Endothelial cell of umbilical vein (primary cell): ENCODE results near the gene NRG3. TPM values are rescaled to one million over a fixed set of nuclear protein-coding genes. Genes with fewer than 3 reads are reported as not detected.

Experiments used
- BruUV-seq: library from RNA; stranded (reverse); fragments of 400-500 nt; replicated peaks from 2 replicates; lab custom pipeline; 2021; lab: Mats Ljungman, UMichigan
- CTCF ChIA-PET: fragments of 300-600, 350-600 bp; sonication (Branson Sonifier 250); formaldehyde crosslinking; loops from one replicate; lab custom pipeline; 2021; ENCODE audit warnings: antibody characterized with exemption, inconsistent platforms; lab: Charles Lee
- POLR2A ChIA-PET: fragments of 300-600, 350-600 bp; sonication (Branson Sonifier 250); formaldehyde crosslinking; loops from one replicate; lab custom pipeline; 2021; ENCODE audit warnings: antibody characterized with exemption, inconsistent platforms; lab: Charles Lee
- DNase-seq: peaks from one replicate; pipeline ENCODE4 v3.0.0-alpha.2; 2011; ENCODE audit warnings: low read depth, low spot score
- FAIRE-seq: peaks from 2 replicates; lab custom pipeline; 2011; peaks lifted over from hg19 to GRCh38; lab: Jason Lieb, UNC
- H2AFZ ChIP-seq: 2 replicates; pipeline ENCODE4 v1.6.0; 2012; ENCODE audit warnings: low read depth, low read length, control low read depth, inconsistent platforms
- H3K27ac ChIP-seq: 2 replicates; pipeline ENCODE4 v1.5.1; 2011; ENCODE audit warnings: low read depth, mild to moderate bottlenecking, control low read depth, low read length, moderate library complexity; ENCODE audit not compliant: insufficient read depth
- H3K27me3 ChIP-seq, 2 experiments: 2 replicates each; pipeline versions ENCODE4 v1.6.0 to v1.6.1; 2011; ENCODE audit warnings: low read length in 2 of 2, mixed read lengths in 1 of 2; ENCODE audit not compliant: control insufficient read depth in 2 of 2, insufficient read depth in 2 of 2
- H3K36me3 ChIP-seq, 2 experiments: 2 replicates in 1 of 2; 3 replicates in 1 of 2; pipeline ENCODE4 v1.5.1; 2011; ENCODE audit warnings: low read length in 2 of 2, mild to moderate bottlenecking in 1 of 2, moderate library complexity in 1 of 2; ENCODE audit not compliant: control insufficient read depth in 2 of 2, insufficient read depth in 2 of 2; ENCODE audit errors: extremely low read depth in 1 of 2
- H3K4me1 ChIP-seq: 3 replicates; pipeline ENCODE4 v1.5.1; 2011; ENCODE audit warnings: mild to moderate bottlenecking, low read length; ENCODE audit not compliant: control insufficient read depth, insufficient read depth; ENCODE audit errors: extremely low read depth
- H3K4me2 ChIP-seq: 2 replicates; pipeline ENCODE4 v1.6.1; 2011; ENCODE audit warnings: low read length, control low read depth, mixed read lengths; ENCODE audit not compliant: insufficient read depth
- H3K4me3 ChIP-seq, 3 experiments: fragments of 200-600 bp in 1 of 3; sonication (generic), shearing (Covaris generic) in 1 of 3; replicated peaks in 1 of 3; 2 replicates each; pipeline ENCODE4 v1.5.1; 2011 to 2016; ENCODE audit warnings: control low read depth in 3 of 3, low read length in 3 of 3, mild to moderate bottlenecking in 2 of 3, inconsistent platforms in 1 of 3, low read depth in 1 of 3, moderate library complexity in 1 of 3; ENCODE audit not compliant: insufficient read depth in 1 of 3
- H3K79me2 ChIP-seq: 2 replicates; pipeline ENCODE4 v1.6.0; 2012; ENCODE audit warnings: low read length, inconsistent platforms; ENCODE audit not compliant: control insufficient read depth, insufficient read depth
- H3K9ac ChIP-seq: replicated peaks from 2 replicates; pipeline ENCODE3; 2011; ENCODE audit warnings: low read length, control low read depth; ENCODE audit not compliant: insufficient read depth; ENCODE audit errors: extremely low read depth
- H3K9me1 ChIP-seq: replicated peaks from 3 replicates; pipeline ENCODE4 v1.6.0; 2011; ENCODE audit warnings: mild to moderate bottlenecking, low read length; ENCODE audit not compliant: control insufficient read depth, insufficient read depth; ENCODE audit errors: extremely low read depth
- H3K9me3 ChIP-seq: replicated peaks from 2 replicates; pipeline ENCODE4 v1.5.1; 2012; ENCODE audit warnings: low read length, inconsistent platforms; ENCODE audit not compliant: control insufficient read depth, insufficient read depth
- H4K20me1 ChIP-seq: replicated peaks from 2 replicates; pipeline ENCODE3; 2011; ENCODE audit warnings: mild to moderate bottlenecking, low read length; ENCODE audit not compliant: control insufficient read depth, insufficient read depth; ENCODE audit errors: extremely low read depth
- EZH2 ChIP-seq: IDR thresholded peaks from 2 replicates; pipeline ENCODE4 v1.6.1; 2012; ENCODE audit warnings: borderline replicate concordance, low read depth, mild to moderate bottlenecking, moderate library complexity, low read length, inconsistent platforms; ENCODE audit not compliant: severe bottlenecking
- FOS ChIP-seq: IDR thresholded peaks from 2 replicates; pipeline ENCODE4 v1.6.1; 2011; ENCODE audit warnings: mild to moderate bottlenecking, low read length, moderate library complexity, borderline replicate concordance; ENCODE audit not compliant: insufficient read depth
- GATA2 ChIP-seq: IDR thresholded peaks from 2 replicates; pipeline ENCODE4 v1.7.0; 2011; ENCODE audit warnings: low read depth, mild to moderate bottlenecking, moderate library complexity, mixed read lengths, low read length; ENCODE audit not compliant: insufficient read length, insufficient read depth
- JUN ChIP-seq: IDR thresholded peaks from 2 replicates; pipeline ENCODE4 v1.6.1; 2011; ENCODE audit warnings: borderline replicate concordance, low read depth; ENCODE audit not compliant: insufficient read length, insufficient read depth
- MAX ChIP-seq: IDR thresholded peaks from 2 replicates; pipeline ENCODE4 v1.6.1; 2011; ENCODE audit not compliant: insufficient read depth, insufficient read length
- MYC ChIP-seq: IDR thresholded peaks from one replicate; pipeline ENCODE4 v1.6.1; 2011; ENCODE audit warnings: mild to moderate bottlenecking, low read depth, low read length
- POLR2A ChIP-seq: IDR thresholded peaks from 2 replicates; pipeline ENCODE4 v1.6.1; 2012; ENCODE audit warnings: low read depth, mild to moderate bottlenecking, control low read depth, low read length
- POLR2AphosphoS5 ChIP-seq: IDR thresholded peaks from 2 replicates; pipeline ENCODE4 v1.6.1; 2012; ENCODE audit warnings: low read depth, mild to moderate bottlenecking, control low read depth, low read length, moderate library complexity; ENCODE audit not compliant: insufficient read depth
- dilution Hi-C: fragments of 300-500 bp; cut with MboI; formaldehyde crosslinking; loops from one replicate; pipeline ENCODE4 v1.15.0; 2019; ENCODE audit warnings: low sequenced_read_pairs; ENCODE audit not compliant: extremely low pct_ligation_motif_present
- intact Hi-C: fragments of 100-400 bp; cut with micrococcal nuclease; formaldehyde crosslinking; loops from one replicate; pipeline ENCODE4 v1.10.0; 2022
- polyA plus RNA-seq, 4 experiments: library from polyadenylated mRNA; depleted of rRNA in 3 of 4; stranded (reverse) in 3 of 4; unstranded in 1 of 4; fragments of >200 nt; gene quantifications; 2 replicates each; pipeline versions ENCODE4 v1.2.1 to v1.2.3, GENCODE V29; 2011 to 2012; ENCODE audit warnings: missing spikeins in 1 of 4
- total RNA-seq: library from RNA; stranded (reverse); gene quantifications from 2 replicates; pipeline ENCODE4 v1.2.3, GENCODE V29; 2021
- TF ChIP-seq, protein P1 (sequence below), 2 donors: IDR thresholded peaks; 1 replicate in 1 of 2; 2 replicates in 1 of 2; pipeline ENCODE4 v1.5.1; 2011; ENCODE audit warnings: low read length in 2 of 2, mild to moderate bottlenecking in 2 of 2, moderate library complexity in 2 of 2, control low read depth in 1 of 2, inconsistent platforms in 1 of 2, low read depth in 1 of 2; ENCODE audit not compliant: insufficient read depth in 1 of 2; ENCODE audit errors: extremely low read depth in 1 of 2

Gene NRG3
- total and polyA plus RNA-seq, 2 donors (not counting 3 experiments of a cell fraction or from before 2014, with no cell fraction given) = 1.9 to 3.9 TPM

DNA sequence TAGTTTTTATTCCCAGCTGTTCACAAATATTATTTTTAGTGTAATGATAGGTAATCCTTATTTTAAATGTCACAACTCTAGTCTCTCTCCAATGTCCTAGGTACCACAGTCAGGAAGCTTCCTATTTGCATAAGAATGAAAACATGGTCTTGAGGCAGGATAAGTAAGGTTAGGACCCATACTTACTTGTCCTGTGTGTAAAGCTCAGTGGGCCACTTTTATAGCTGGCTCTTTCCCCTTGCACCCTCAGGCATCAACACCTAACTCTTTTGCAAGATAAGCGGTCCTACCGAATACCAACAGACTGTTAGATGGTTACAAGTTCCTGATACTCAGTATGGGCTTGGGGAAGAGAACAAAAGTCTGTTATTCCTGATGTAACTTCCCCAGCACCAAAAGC, 986.9 kb downstream of the NRG3 start:
- no TSS peak for BruUV-seq
- dilution Hi-C loops = no loop called here
- H3K4me1 ChIP-seq = no peaks in the 10 kb centered on the region

GRCh38 chr10:82865366-82865765, 990.4 kb downstream of the NRG3 start:
- Histone ChIP-seq H3K9me1 (no peaks in the 10 kb centered on the region), H3K27me3 (no peaks in the 10 kb centered on the region), H3K4me1 (no peaks in the 10 kb centered on the region), H2AFZ (no peak overlapping the region), H3K4me3 (no peak overlapping the region), H3K9ac (no peak overlapping the region), H3K36me3 (no peaks in the 10 kb centered on the region), H4K20me1 (no peaks in the 10 kb centered on the region), H3K4me2 (no peak overlapping the region), H3K27ac (no peak overlapping the region), H3K79me2 (no peaks in the 10 kb centered on the region), H3K9me3 (no peaks in the 10 kb centered on the region)
- DNase-seq (no peak), FAIRE-seq (no peak)
- dilution Hi-C loops (no loop called here), intact Hi-C loops (no loop called here)
- POLR2A ChIA-PET = no interaction called here
- no TSS peak for BruUV-seq
- TF ChIP-seq GATA2 = no peak
- no peak for TF ChIP-seq POLR2A
- no peak for TF ChIP-seq FOS
- TF ChIP-seq MAX = no peak
- no peak for TF ChIP-seq MYC
- TF ChIP-seq POLR2AphosphoS5 = no peak
- TF ChIP-seq, protein P1, sequence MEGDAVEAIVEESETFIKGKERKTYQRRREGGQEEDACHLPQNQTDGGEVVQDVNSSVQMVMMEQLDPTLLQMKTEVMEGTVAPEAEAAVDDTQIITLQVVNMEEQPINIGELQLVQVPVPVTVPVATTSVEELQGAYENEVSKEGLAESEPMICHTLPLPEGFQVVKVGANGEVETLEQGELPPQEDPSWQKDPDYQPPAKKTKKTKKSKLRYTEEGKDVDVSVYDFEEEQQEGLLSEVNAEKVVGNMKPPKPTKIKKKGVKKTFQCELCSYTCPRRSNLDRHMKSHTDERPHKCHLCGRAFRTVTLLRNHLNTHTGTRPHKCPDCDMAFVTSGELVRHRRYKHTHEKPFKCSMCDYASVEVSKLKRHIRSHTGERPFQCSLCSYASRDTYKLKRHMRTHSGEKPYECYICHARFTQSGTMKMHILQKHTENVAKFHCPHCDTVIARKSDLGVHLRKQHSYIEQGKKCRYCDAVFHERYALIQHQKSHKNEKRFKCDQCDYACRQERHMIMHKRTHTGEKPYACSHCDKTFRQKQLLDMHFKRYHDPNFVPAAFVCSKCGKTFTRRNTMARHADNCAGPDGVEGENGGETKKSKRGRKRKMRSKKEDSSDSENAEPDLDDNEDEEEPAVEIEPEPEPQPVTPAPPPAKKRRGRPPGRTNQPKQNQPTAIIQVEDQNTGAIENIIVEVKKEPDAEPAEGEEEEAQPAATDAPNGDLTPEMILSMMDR (IDR thresholded peaks at IDR 0.05; ENCODE audit: extremely low read depth in 1 of 2, insufficient read depth in 1 of 2, low read depth in 1 of 2, low read length in 2 of 2) = no peak
- no peak for TF ChIP-seq JUN
- no peak for TF ChIP-seq EZH2
- CTCF ChIA-PET = no interaction called here

More for the DNA sequence above, 986.9 kb downstream of the NRG3 start:
- no peak for TF ChIP-seq EZH2
- H3K79me2 ChIP-seq = no peaks in the 10 kb centered on the region
- POLR2A ChIA-PET = no interaction called here
- CTCF ChIA-PET = no interaction called here
- FAIRE-seq = no peak
- H3K9me3 ChIP-seq = no peaks in the 10 kb centered on the region
- H3K27me3 ChIP-seq = no peaks in the 10 kb centered on the region
- no peak overlapping the region for H3K27ac ChIP-seq
- no peak overlapping the region for H3K4me2 ChIP-seq
- intact Hi-C loops = no loop called here
- DNase-seq = no peak
- no peaks in the 10 kb centered on the region for H3K36me3 ChIP-seq
- H3K9ac ChIP-seq = no peak overlapping the region
- H3K9me1 ChIP-seq = no peaks in the 10 kb centered on the region
- no peak overlapping the region for H2AFZ ChIP-seq
- H4K20me1 ChIP-seq = no peaks in the 10 kb centered on the region
- no peak overlapping the region for H3K4me3 ChIP-seq
